Measurements from ENCODE around the gene CMTM3. TPM values are rescaled to one million over a fixed set of nuclear protein-coding genes. Genes with fewer than 3 reads are reported as not detected.

Gene CMTM3
- total and polyA plus RNA-seq, 9 of the 15 experiments (the other 6 are each of a cell fraction or from before 2014, with no cell fraction given), result 4.6 to 33.4 (median 17.5) TPM

GRCh38 chr16:66604376-66605176 is at the start of gene CMTM3 (continued):
- no peak for TF ChIP-seq BCOR (IDR thresholded peaks at IDR 0.05)
- no peak for TF ChIP-seq TFE3 (CRISPR knock-in tag; IDR thresholded peaks at IDR 0.05)
- TF ChIP-seq EHMT2 (IDR thresholded peaks at IDR 0.05), result no peak
- TF ChIP-seq, protein P1, sequence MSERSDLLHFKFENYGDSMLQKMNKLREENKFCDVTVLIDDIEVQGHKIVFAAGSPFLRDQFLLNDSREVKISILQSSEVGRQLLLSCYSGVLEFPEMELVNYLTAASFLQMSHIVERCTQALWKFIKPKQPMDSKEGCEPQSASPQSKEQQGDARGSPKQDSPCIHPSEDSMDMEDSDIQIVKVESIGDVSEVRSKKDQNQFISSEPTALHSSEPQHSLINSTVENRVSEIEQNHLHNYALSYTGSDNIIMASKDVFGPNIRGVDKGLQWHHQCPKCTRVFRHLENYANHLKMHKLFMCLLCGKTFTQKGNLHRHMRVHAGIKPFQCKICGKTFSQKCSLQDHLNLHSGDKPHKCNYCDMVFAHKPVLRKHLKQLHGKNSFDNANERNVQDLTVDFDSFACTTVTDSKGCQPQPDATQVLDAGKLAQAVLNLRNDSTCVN (CRISPR knock-in tag; IDR thresholded peaks at IDR 0.05), result no peak
- TF ChIP-seq, protein P2, sequence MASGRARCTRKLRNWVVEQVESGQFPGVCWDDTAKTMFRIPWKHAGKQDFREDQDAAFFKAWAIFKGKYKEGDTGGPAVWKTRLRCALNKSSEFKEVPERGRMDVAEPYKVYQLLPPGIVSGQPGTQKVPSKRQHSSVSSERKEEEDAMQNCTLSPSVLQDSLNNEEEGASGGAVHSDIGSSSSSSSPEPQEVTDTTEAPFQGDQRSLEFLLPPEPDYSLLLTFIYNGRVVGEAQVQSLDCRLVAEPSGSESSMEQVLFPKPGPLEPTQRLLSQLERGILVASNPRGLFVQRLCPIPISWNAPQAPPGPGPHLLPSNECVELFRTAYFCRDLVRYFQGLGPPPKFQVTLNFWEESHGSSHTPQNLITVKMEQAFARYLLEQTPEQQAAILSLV (tag; IDR thresholded peaks at IDR 0.05), result no peak
- no peak for TF ChIP-seq MYNN (IDR thresholded peaks at IDR 0.05)
- no peak for TF ChIP-seq MYNN (CRISPR knock-in tag; IDR thresholded peaks at IDR 0.05)
- TF ChIP-seq PRPF4 (IDR thresholded peaks at IDR 0.05; ENCODE audit: insufficient read depth, low read depth, low read length, poor library complexity, severe bottlenecking), result no peak
- no peak for TF ChIP-seq PHTF2 (CRISPR knock-in tag; IDR thresholded peaks at IDR 0.05)
- no peak for TF ChIP-seq GTF2E2 (tag; IDR thresholded peaks at IDR 0.05)
- TF ChIP-seq CTCFL (IDR thresholded peaks at IDR 0.05; ENCODE audit: borderline replicate concordance, insufficient read depth, low read depth, low read length, poor library complexity, severe bottlenecking), result peak; percentile 75
- no peak for TF ChIP-seq ZBTB12 (CRISPR knock-in tag; IDR thresholded peaks at IDR 0.05)
- no peak for TF ChIP-seq ELF2 (CRISPR knock-in tag; IDR thresholded peaks at IDR 0.05)
- no peak for TF ChIP-seq ETV5 (CRISPR knock-in tag; IDR thresholded peaks at IDR 0.05; ENCODE audit: low read depth)
- TF ChIP-seq SAFB (IDR thresholded peaks at IDR 0.05; ENCODE audit: borderline replicate concordance, low read depth, low read length), result no peak
- no peak for TF ChIP-seq BRF1 (IDR thresholded peaks at IDR 0.05; ENCODE audit: borderline replicate concordance, extremely low read depth, insufficient read length)
- TF ChIP-seq, protein P3, sequence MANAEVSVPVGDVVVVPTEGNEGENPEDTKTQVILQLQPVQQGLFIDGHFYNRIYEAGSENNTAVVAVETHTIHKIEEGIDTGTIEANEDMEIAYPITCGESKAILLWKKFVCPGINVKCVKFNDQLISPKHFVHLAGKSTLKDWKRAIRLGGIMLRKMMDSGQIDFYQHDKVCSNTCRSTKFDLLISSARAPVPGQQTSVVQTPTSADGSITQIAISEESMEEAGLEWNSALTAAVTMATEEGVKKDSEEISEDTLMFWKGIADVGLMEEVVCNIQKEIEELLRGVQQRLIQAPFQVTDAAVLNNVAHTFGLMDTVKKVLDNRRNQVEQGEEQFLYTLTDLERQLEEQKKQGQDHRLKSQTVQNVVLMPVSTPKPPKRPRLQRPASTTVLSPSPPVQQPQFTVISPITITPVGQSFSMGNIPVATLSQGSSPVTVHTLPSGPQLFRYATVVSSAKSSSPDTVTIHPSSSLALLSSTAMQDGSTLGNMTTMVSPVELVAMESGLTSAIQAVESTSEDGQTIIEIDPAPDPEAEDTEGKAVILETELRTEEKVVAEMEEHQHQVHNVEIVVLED (CRISPR knock-in tag; IDR thresholded peaks at IDR 0.05), result 0 out of 2 replicates have a peak, but pooled peaks have one; percentile 28
